Thyroid gland (tissue), 4 donors: Measurements from ENCODE around the gene AAGAB.

ENCODE experiments used
- CTCF ChIP-seq, 6 experiments: fragments of 200-600 bp in 3 of 6; fragments of 450-650 bp in 3 of 6; sonication (generic) in 3 of 6; IDR thresholded peaks; one replicate each; pipeline ENCODE4 v1.5.1; 2016 to 2019; ENCODE audit warnings: antibody characterized with exemption in 6 of 6, mild to moderate bottlenecking in 2 of 6, inconsistent platforms in 1 of 6, moderate library complexity in 1 of 6
- POLR2A ChIP-seq, 2 donors: fragments of 450-650 bp; IDR thresholded peaks; one replicate each; pipeline ENCODE4 v1.6.1; 2017; ENCODE audit warnings: antibody characterized with exemption in 2 of 2, mild to moderate bottlenecking in 2 of 2, moderate library complexity in 1 of 2

GRCh38 chr15:67165254-67166253 is 88.9 kb downstream of the AAGAB start:
- TF ChIP-seq CTCF (IDR thresholded peaks at IDR 0.05) (no peak), POLR2A (IDR thresholded peaks at IDR 0.05) (no peak)
